Measurements from ENCODE around the gene GPRIN1. TPM values are rescaled to one million over a fixed set of nuclear protein-coding genes. Genes with fewer than 3 reads are reported as not detected.

GPRIN1 gene
- under 1 TPM; 0.22 to 0.79 TPM for total RNA-seq

GRCh38 chr5:176609724-176610434 lies at the start of gene GPRIN1:
Gene GPRIN1, minus strand, starts transcription at chr5:176610156. Its CDS starts 10,322 bp downstream, at chr5:176599834.
- TF ChIP-seq, protein P1, sequence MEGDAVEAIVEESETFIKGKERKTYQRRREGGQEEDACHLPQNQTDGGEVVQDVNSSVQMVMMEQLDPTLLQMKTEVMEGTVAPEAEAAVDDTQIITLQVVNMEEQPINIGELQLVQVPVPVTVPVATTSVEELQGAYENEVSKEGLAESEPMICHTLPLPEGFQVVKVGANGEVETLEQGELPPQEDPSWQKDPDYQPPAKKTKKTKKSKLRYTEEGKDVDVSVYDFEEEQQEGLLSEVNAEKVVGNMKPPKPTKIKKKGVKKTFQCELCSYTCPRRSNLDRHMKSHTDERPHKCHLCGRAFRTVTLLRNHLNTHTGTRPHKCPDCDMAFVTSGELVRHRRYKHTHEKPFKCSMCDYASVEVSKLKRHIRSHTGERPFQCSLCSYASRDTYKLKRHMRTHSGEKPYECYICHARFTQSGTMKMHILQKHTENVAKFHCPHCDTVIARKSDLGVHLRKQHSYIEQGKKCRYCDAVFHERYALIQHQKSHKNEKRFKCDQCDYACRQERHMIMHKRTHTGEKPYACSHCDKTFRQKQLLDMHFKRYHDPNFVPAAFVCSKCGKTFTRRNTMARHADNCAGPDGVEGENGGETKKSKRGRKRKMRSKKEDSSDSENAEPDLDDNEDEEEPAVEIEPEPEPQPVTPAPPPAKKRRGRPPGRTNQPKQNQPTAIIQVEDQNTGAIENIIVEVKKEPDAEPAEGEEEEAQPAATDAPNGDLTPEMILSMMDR (IDR thresholded peaks at IDR 0.05), result peak in 1 of 2 donors; percentile 39
- no peaks in the 10 kb centered on the region for H3K27me3 ChIP-seq
- no peak for DNase-seq (ENCODE audit: low spot score)
- peaks cover 0 to 15% of the 10 kb centered on the region in 2 donors for H3K4me1 ChIP-seq
- H3K9me3 ChIP-seq, result no peaks in the 10 kb centered on the region
- H3K27ac ChIP-seq, result no peak within 1 kb of the TSS
- H3K4me3 ChIP-seq, result peak within 1 kb of the TSS; percentile 51 to 68
- no peaks in the 10 kb centered on the region for H3K36me3 ChIP-seq

DNA sequence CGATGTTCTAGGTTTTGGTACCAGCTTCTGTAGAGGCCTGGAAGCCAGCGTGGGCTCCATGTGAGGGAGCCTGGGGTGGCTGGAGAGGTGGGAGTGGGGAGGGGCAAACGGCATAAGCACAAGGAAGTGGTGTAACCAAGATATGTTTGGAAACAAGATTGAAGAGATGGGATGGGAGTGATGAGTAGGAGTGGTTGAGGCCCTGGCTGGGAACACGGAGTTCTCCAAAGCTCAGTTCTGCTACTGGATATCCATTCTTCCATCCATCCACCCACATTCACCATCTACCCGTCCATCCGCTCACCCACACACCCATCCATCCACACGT lies 49.5 kb upstream of the GPRIN1 start:
- no peak overlapping the region for H3K4me3 ChIP-seq
- no peak for DNase-seq (ENCODE audit: low spot score)
- no peak overlapping the region for H3K27ac ChIP-seq
- H3K36me3 ChIP-seq, result peaks cover 12% of the 10 kb centered on the region
- H3K9me3 ChIP-seq, result no peaks in the 10 kb centered on the region
- TF ChIP-seq, protein P1 (IDR thresholded peaks at IDR 0.05), result no peak
- H3K4me1 ChIP-seq, result peaks cover 0 to 12% of the 10 kb centered on the region in 2 donors
- no peaks in the 10 kb centered on the region for H3K27me3 ChIP-seq

- Histone ChIP-seq H3K9me3 (no peaks in the 10 kb centered on the region), H3K4me1 (peaks cover 0 to 12% of the 10 kb centered on the region in 2 donors)
These were observed 49.0 kb upstream of the GPRIN1 start for GRCh38 chr5:176658817-176659511.

DNA sequence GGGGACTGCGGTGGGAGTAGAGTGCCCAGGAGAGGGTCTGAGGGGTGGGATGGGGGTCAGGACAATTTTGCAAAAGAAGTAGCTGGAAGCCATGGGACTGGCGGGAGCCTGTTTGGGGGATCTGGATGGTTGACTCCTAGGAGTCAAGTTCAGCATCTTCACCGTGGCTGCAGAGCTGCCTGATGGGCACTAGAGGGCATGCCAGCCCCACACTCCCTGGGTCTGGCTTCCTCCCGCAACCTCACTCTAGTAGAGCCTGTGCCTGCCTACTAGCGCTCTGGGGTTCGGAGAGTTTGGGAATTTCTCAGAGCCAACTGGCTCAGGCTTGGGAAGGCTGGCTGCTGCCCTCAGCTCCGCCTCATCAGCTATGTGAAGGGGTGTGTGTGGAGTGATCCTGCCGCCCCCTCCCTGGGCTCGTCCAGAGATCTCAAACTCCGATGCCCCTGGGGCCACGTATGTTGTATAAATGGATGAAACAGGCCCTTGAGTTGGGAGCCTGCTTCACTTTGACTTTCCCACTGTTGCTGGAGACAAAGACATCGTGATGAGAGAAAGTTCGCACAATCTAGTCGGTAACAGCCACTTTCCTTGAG lies 48.1 kb upstream of the GPRIN1 start:
- DNase-seq (ENCODE audit: low spot score), result peak; percentile 81
- Histone ChIP-seq H3K36me3 (peaks cover 19% of the 10 kb centered on the region), H3K4me1 (peaks cover 0 to 12% of the 10 kb centered on the region in 2 donors), H3K27ac (no peak overlapping the region), H3K9me3 (no peaks in the 10 kb centered on the region), H3K4me3 (no peak overlapping the region), H3K27me3 (no peaks in the 10 kb centered on the region)
- TF ChIP-seq, protein P1 (IDR thresholded peaks at IDR 0.05), result peak; percentile 73 to 93

More at GRCh38 chr5:176658817-176659511, 49.0 kb upstream of the GPRIN1 start:
- DNase-seq (ENCODE audit: low spot score), result no peak
- H3K4me3 ChIP-seq, result no peak overlapping the region
- TF ChIP-seq, protein P1 (IDR thresholded peaks at IDR 0.05), result no peak
- H3K27ac ChIP-seq, result no peak overlapping the region
- H3K27me3 ChIP-seq, result no peaks in the 10 kb centered on the region
- H3K36me3 ChIP-seq, result peaks cover 12% of the 10 kb centered on the region

GRCh38 chr5:176656467-176656990 lies 46.6 kb upstream of the GPRIN1 start:
- no peak overlapping the region for H3K27ac ChIP-seq
- no peak overlapping the region for H3K4me3 ChIP-seq
- H3K27me3 ChIP-seq, result no peaks in the 10 kb centered on the region
- peaks cover 0 to 12% of the 10 kb centered on the region in 2 donors for H3K4me1 ChIP-seq
- peaks cover 24% of the 10 kb centered on the region for H3K36me3 ChIP-seq
- H3K9me3 ChIP-seq, result no peaks in the 10 kb centered on the region
- no peak for DNase-seq (ENCODE audit: low spot score)
- TF ChIP-seq, protein P1 (IDR thresholded peaks at IDR 0.05), result no peak
